Spleen (tissue), 11 donors: ENCODE data around the gene CHCHD6. TPM values are rescaled to one million over a fixed set of nuclear protein-coding genes. Genes with fewer than 3 reads are reported as not detected.

Source experiments
- DNase-seq: peaks from one replicate; pipeline ENCODE4 v3.0.0-alpha.2; 2020
- H3K27ac ChIP-seq, 8 donors: fragments of 200-600 bp; sonication (generic) in 7 of 8; 1 replicate in 4 of 8; 2 replicates in 4 of 8; pipeline versions ENCODE4 v1.5.0 to v1.8.0; 2016 to 2021; ENCODE audit warnings: inconsistent platforms in 4 of 8, mild to moderate bottlenecking in 4 of 8, moderate library complexity in 1 of 8
- H3K27me3 ChIP-seq, 7 donors: fragments of 200-600 bp; sonication (generic) in 6 of 7; replicated peaks in 1 of 7; 1 replicate in 4 of 7; 2 replicates in 3 of 7; pipeline versions ENCODE4 v1.5.0 to v1.8.0; 2016 to 2021; ENCODE audit warnings: inconsistent platforms in 3 of 7, mild to moderate bottlenecking in 1 of 7
- H3K36me3 ChIP-seq, 6 donors: fragments of 200-600 bp; sonication (generic) in 5 of 6; 1 replicate in 4 of 6; 2 replicates in 2 of 6; pipeline versions ENCODE4 v1.5.0 to v1.8.0; 2016 to 2021; ENCODE audit warnings: inconsistent platforms in 2 of 6
- H3K4me1 ChIP-seq, 6 donors: fragments of 200-600 bp; sonication (generic) in 5 of 6; 1 replicate in 3 of 6; 2 replicates in 3 of 6; pipeline versions ENCODE4 v1.5.0 to v1.8.0; 2016 to 2021; ENCODE audit warnings: inconsistent platforms in 3 of 6
- H3K4me3 ChIP-seq, 8 donors: fragments of 200-600 bp; sonication (generic) in 7 of 8; 1 replicate in 4 of 8; 2 replicates in 4 of 8; pipeline versions ENCODE4 v1.5.0 to v1.8.0; 2016 to 2021; ENCODE audit warnings: inconsistent platforms in 4 of 8, mild to moderate bottlenecking in 4 of 8, moderate library complexity in 2 of 8
- H3K9me3 ChIP-seq, 8 donors: fragments of 200-600 bp; sonication (generic) in 7 of 8; 1 replicate in 4 of 8; 2 replicates in 4 of 8; pipeline versions ENCODE4 v1.5.0 to v1.8.0; 2016 to 2021; ENCODE audit warnings: inconsistent platforms in 4 of 8
- POLR2A ChIP-seq, 3 donors: fragments of 450-650 bp; IDR thresholded peaks; one replicate each; pipeline ENCODE4 v1.5.1; 2017; ENCODE audit warnings: antibody characterized with exemption in 3 of 3, mild to moderate bottlenecking in 1 of 3
- POLR2AphosphoS5 ChIP-seq, 3 donors: sonication (generic); formaldehyde crosslinking; IDR thresholded peaks; one replicate each; pipeline ENCODE4 v1.5.1; 2017; ENCODE audit warnings: antibody characterized with exemption in 3 of 3
- WGBS, 5 donors: extraction: QIAGEN DNeasy Blood & Tissue Kit in 3 of 5; methylation state at CpG; one replicate each; pipeline versions ENCODE4 v1.1.5 to v1.1.7; 2013 to 2018; 5-methylcytosine and 5-hydroxymethylcytosine counted together
- intact Hi-C: fragments of 100-400 bp; cut with DNase I; formaldehyde crosslinking; loops from one replicate; pipeline ENCODE4 v1.15.0; 2023; ENCODE audit warnings: low total_unique reads
- polyA plus RNA-seq, 3 donors: library from polyadenylated mRNA; stranded (reverse); fragments of 200-250 nt; gene quantifications; one replicate each; pipeline ENCODE4 v1.2.1, GENCODE V29; 2013
- total RNA-seq, 7 donors: library from RNA; depleted of rRNA in 3 of 7; stranded (reverse); fragments of >200 nt in 3 of 7; fragmentation: NEBNext Ultra II Directional in 4 of 7; extraction: Animal tissue kit (Norgen Biotek cat#: 25700) in 4 of 7; gene quantifications; one replicate each; pipeline versions ENCODE4 v1.1.0 to v1.2.1, GENCODE V29; 2016 to 2021
- TF ChIP-seq, protein P1 (sequence below), 11 experiments: fragments of 200-600 bp in 7 of 11; fragments of 450-650 bp in 4 of 11; sonication (generic) in 4 of 11; IDR thresholded peaks in 8 of 11; conservative IDR thresholded peaks in 3 of 11; 1 replicate in 7 of 11; 2 replicates in 4 of 11; pipeline versions ENCODE4 v1.4.0 to v1.8.0; 2016 to 2021; ENCODE audit warnings: antibody characterized with exemption in 11 of 11, inconsistent platforms in 4 of 11, mild to moderate bottlenecking in 1 of 11
- donor health status: healthy with polysubstance abuse.
- donor health status: DM: no; HTN: no; CAD: no; lungs with moderate emphysema.
- donor health status: DM: no; HTN: no; CAD: no.
- donor health status: Bipolar disorder and iron deficiency.
- donor health status: healthy.
- donor health status: DM: no; HTN: no; CAD: no.
- donor health status: DM: yes; HTN: yes; CAD: no.

The CHCHD6 gene
- total and polyA plus RNA-seq, 10 donors: 6.3 to 39.1 (median 11.8) TPM

DNA sequence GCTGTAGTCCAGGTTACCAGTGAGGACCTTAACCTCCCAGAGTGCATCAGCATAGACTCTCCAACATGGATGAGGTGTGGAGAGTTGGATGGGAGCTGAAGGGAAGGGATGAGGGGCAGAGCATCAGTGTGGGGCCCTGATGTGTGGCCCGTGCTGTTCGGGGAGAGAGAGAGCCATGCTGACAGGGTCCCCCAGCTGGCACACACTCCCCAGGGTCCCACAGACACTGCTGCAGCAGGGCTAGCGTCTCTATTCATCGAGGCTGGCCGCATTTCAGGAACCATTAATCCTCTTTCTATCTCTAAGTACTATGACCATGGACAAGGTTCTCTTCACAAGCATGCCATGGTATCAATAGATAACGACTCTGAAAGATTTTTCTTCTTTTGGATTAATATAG lies 192.9 kb downstream of the CHCHD6 start:
- WGBS, 5 donors: 86 to 91% (median 87%) methylated on average over 6 of the region's 6 CpGs
- H3K27me3 ChIP-seq: peaks cover 0 to 17% (median 0%) of the 10 kb centered on the region in 7 donors

GRCh38 chr3:126897943-126898342 lies 193.9 kb downstream of the CHCHD6 start:
- 64 to 81% (median 68%) methylated on average over 6 to 7 of the region's 7 CpGs for WGBS, 5 donors
- H3K9me3 ChIP-seq: no peaks in the 10 kb centered on the region
- no peak for DNase-seq
- peaks cover 0 to 23% (median 0%) of the 10 kb centered on the region in 7 donors for H3K27me3 ChIP-seq
- peaks cover 0 to 6% (median 0%) of the 10 kb centered on the region in 6 donors for H3K4me1 ChIP-seq
- peak overlapping the region in 1 of 8 donors; percentile 14 for H3K27ac ChIP-seq
- TF ChIP-seq POLR2A (IDR thresholded peaks at IDR 0.05): no peak
- no peak for TF ChIP-seq POLR2AphosphoS5 (IDR thresholded peaks at IDR 0.05)
- TF ChIP-seq, protein P1, sequence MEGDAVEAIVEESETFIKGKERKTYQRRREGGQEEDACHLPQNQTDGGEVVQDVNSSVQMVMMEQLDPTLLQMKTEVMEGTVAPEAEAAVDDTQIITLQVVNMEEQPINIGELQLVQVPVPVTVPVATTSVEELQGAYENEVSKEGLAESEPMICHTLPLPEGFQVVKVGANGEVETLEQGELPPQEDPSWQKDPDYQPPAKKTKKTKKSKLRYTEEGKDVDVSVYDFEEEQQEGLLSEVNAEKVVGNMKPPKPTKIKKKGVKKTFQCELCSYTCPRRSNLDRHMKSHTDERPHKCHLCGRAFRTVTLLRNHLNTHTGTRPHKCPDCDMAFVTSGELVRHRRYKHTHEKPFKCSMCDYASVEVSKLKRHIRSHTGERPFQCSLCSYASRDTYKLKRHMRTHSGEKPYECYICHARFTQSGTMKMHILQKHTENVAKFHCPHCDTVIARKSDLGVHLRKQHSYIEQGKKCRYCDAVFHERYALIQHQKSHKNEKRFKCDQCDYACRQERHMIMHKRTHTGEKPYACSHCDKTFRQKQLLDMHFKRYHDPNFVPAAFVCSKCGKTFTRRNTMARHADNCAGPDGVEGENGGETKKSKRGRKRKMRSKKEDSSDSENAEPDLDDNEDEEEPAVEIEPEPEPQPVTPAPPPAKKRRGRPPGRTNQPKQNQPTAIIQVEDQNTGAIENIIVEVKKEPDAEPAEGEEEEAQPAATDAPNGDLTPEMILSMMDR (IDR thresholded peaks at IDR 0.05 in 8 of 11, conservative IDR thresholded peaks at IDR 0.05 in 3 of 11): no peak
- no peaks in the 10 kb centered on the region for H3K36me3 ChIP-seq
- intact Hi-C loops: no loop called here
- no peak overlapping the region for H3K4me3 ChIP-seq

More for the DNA sequence above, 192.9 kb downstream of the CHCHD6 start:
- Histone ChIP-seq H3K4me1 (peaks cover 0 to 6% (median 0%) of the 10 kb centered on the region in 6 donors), H3K4me3 (no peak overlapping the region), H3K27ac (no peak overlapping the region), H3K9me3 (no peaks in the 10 kb centered on the region), H3K36me3 (peaks cover 0 to under 1% (median 0%) of the 10 kb centered on the region in 6 donors)
- DNase-seq: no peak
- TF ChIP-seq POLR2AphosphoS5 (IDR thresholded peaks at IDR 0.05) (no peak), POLR2A (IDR thresholded peaks at IDR 0.05) (no peak)
- TF ChIP-seq, protein P1 (IDR thresholded peaks at IDR 0.05 in 8 of 11, conservative IDR thresholded peaks at IDR 0.05 in 3 of 11): no peak
- intact Hi-C loops: no loop called here

GRCh38 chr3:126900859-126901540 lies 197.0 kb downstream of the CHCHD6 start:
- Histone ChIP-seq H3K36me3 (no peaks in the 10 kb centered on the region), H3K9me3 (no peaks in the 10 kb centered on the region), H3K27ac (no peak overlapping the region), H3K4me3 (no peak overlapping the region), H3K27me3 (peaks cover 0 to 47% (median 0%) of the 10 kb centered on the region in 7 donors), H3K4me1 (peaks cover 0 to 6% (median 0%) of the 10 kb centered on the region in 6 donors)
- no peak for DNase-seq
- intact Hi-C loops: no loop called here
- no peak for TF ChIP-seq POLR2AphosphoS5 (IDR thresholded peaks at IDR 0.05)
- TF ChIP-seq, protein P1 (IDR thresholded peaks at IDR 0.05 in 8 of 11, conservative IDR thresholded peaks at IDR 0.05 in 3 of 11): no peak
- TF ChIP-seq POLR2A (IDR thresholded peaks at IDR 0.05): no peak
- 90 to 95% (median 91%) methylated on average over 10 of the region's 10 CpGs for WGBS, 5 donors

GRCh38 chr3:126901631-126902030 lies 197.6 kb downstream of the CHCHD6 start:
- no peaks in the 10 kb centered on the region for H3K9me3 ChIP-seq
- DNase-seq: no peak
- H3K27me3 ChIP-seq: peaks cover 0 to 53% (median 0%) of the 10 kb centered on the region in 7 donors
- no peaks in the 10 kb centered on the region for H3K36me3 ChIP-seq
- peaks cover 0 to 6% (median 0%) of the 10 kb centered on the region in 6 donors for H3K4me1 ChIP-seq
- TF ChIP-seq POLR2AphosphoS5 (IDR thresholded peaks at IDR 0.05): no peak
- TF ChIP-seq, protein P1 (IDR thresholded peaks at IDR 0.05 in 8 of 11, conservative IDR thresholded peaks at IDR 0.05 in 3 of 11): no peak
- no peak for TF ChIP-seq POLR2A (IDR thresholded peaks at IDR 0.05)
- no peak overlapping the region for H3K4me3 ChIP-seq
- intact Hi-C loops: no loop called here
- H3K27ac ChIP-seq: no peak overlapping the region
- 87 to 95% (median 93%) methylated on average over 8 of the region's 8 CpGs for WGBS, 5 donors
